Fibroblast of peridontal ligament (primary cell): ENCODE data around the gene HERC3.

ENCODE experiments used
- DNase-seq: peaks from one replicate; pipeline ENCODE4 v3.0.0-alpha.2; 2010; ENCODE audit errors: extremely low read depth

HERC3 gene

DNA sequence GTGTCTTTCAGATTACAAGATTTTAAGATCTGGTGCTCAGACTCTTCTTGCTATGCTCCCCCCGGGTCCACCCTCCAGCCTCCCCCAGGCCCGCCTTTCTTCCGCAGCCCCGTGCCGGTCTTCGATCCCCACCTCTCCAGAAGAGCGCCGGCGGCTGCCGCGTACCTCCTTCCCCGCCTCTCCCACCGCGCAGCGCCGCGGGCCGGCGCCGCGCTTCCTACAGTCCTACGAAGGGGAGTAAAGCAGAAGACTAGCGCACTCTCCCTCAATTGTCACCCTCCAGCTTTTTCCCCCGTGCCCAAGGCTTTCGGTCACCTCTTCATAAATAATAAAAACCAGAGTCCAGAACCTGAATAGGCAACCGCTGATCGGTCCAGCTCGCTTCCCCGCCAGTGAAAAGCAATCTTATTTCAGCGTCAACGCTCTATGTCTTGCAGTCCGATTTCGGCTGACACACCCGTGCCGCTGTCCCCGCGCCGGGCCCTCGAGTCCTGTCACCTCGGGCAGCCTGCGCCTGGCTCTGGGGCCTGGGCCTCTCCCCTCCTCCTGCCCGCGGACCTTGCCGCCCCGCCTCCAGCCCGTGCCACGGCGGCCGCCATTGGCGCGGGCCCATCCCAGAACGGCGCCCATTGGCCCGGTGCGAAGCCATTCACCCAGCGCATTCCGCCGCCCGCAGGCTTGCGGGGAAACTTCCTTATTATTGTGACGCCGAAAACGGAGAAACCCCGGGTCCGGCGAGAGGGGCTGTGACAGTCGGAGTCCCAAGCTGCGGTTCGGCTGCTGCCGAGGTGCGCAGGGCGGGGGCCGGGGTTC is at the start of gene HERC3:
HERC3 (plus strand) TSS at position 694 of the 813 bp plus-strand sequence. CDS start 13,344 bp downstream, outside the sequence.
- DNase-seq, result peak; percentile 75

DNA sequence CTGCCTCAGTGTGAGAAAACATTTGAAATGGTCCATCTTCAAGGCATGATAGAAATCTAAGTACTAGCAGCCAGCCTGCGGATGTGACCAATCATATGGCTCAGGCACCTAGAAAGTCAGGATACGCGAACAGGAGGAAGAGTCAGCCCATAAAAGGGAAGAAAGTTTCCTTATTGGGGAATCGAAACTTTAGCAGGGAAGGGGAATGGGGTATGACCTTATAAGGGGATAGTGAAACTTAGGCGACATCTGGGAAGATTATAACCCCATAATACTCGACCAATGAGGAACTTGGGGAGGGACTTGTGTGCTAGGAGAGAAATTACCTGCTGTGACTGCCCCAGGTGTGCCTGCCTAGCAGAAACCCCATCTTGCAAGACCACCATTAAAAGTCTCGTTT is 42.5 kb upstream of the HERC3 start:
- DNase-seq, result no peak

DNA sequence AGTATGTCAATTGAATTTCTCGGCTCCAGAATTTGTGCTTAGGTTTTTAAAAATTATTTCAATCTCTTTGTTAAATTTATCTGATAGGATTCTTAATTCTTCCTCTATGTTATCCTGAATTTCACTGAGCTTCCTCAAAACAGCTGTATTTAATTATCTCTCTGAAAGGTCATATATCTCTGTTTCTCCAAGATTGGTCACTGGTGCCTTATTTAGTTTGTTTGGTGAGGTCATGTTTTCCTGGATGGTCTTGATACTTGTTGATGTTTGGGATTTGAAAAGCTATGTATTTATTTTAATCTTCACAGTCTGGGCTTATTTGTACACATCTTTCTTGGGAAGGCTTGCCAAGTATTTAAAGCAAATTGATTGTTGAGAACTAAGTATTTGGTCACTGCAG is 24.7 kb upstream of the HERC3 start:
- DNase-seq, result peak; percentile 61

DNA sequence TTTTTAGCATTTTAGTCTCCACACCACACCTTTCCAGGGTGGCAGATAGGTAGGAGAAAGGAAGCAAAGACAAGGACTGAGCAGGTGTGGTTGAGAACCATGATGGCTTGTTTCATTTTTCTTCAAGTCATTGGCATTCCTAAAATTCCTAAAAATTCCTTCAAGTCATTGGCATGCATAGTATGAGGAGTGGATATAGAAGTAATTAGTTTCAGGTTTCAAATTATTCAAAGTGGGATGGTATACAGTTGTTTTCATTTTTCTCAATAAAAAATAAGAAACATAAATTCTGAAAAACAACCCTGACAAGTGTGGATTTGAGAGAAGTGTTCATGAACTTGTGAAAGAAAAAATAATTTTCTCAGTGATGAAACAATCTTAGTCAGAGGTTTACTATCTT is 22.3 kb upstream of the HERC3 start:
- DNase-seq, result no peak

DNA sequence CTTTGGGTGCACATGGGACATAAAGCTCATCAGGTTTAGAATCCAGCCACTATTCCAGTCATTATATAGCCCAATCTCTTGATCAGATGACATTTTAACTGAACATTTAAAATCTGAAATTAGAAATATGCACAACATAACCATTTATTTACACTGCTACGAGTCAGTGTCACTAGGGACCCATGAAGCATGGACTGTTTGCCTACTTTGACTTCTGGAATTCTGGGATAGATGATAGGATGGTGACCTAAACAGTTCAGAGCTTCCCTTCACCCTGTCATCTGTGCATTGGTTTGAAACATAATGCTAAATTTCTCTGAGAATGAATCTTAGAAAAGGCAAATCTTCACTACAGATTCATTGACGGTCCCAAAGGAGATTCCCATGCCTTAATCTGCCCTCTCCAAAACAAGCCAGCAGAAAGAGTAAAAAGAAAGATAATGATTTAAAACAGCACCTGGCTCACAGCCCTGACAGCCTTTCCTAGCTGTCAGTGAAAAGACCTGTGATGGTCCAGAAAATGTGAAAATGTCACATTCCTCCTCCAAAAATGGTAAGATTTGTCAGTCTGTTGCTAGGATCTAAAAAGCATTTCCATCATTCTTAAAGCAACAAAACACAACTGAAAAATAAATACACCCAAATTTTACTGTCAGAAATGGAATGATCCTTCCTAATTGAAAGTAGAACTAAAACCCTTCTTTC is 18.9 kb upstream of the HERC3 start:
- DNase-seq, result peak; percentile 57

DNA sequence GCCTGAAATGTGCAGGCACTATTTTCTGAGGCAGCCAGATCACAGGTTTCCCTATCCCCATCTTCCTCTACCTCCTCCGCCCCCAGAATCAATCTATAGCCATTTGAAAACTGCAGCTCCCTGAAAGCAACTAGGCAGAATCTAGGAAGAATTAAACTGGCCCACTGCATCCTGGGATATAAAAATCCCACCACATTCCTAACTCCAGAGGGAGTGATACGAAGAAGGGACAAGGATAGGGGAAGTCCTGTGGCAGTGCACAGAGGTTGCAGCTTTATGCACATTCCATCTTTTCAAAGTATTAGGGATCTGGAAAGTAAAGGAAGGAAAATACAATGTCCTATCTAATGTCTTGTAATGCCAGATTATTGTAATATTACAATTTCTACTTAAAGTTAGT is 18.3 kb upstream of the HERC3 start:
- DNase-seq, result peak; percentile 33

DNA sequence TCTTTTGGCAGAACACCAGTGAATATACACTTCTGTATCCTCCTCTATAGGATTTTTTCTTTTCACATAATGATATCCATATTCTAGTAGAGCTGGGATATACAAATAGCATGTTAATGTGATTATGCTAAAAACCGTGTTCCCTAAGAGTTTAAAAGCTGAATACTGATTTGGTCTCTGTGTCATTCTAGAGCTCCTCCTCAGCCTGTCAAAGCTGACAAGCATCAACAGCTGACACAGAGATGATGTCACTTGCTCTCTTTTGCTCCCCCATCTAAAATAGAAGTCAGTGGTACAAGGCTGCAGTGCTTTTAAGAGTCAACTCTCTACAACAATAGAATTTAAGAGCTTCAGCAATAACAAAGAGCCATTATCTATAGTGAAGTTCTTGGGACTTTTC is 17.1 kb upstream of the HERC3 start:
- DNase-seq, result no peak

DNA sequence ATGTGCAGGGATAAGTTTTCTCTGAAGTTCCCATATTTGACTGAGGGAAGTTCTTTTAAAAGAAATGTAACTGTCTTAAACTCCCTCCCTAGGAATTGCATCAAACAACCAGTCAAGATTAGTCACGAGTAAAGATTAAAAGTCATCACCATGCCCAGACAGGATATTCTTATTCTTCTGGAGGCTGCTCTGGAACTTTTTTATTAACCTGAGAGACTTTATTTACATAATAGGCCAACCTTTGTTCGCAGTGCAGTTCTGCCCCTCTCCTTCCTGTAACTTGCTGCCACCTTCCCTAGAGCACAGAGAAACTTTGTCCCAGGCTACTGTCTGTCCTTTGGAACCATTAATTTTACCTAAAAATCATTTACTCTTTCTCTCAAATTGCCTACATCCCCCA is 9.8 kb upstream of the HERC3 start:
- no peak for DNase-seq

DNA sequence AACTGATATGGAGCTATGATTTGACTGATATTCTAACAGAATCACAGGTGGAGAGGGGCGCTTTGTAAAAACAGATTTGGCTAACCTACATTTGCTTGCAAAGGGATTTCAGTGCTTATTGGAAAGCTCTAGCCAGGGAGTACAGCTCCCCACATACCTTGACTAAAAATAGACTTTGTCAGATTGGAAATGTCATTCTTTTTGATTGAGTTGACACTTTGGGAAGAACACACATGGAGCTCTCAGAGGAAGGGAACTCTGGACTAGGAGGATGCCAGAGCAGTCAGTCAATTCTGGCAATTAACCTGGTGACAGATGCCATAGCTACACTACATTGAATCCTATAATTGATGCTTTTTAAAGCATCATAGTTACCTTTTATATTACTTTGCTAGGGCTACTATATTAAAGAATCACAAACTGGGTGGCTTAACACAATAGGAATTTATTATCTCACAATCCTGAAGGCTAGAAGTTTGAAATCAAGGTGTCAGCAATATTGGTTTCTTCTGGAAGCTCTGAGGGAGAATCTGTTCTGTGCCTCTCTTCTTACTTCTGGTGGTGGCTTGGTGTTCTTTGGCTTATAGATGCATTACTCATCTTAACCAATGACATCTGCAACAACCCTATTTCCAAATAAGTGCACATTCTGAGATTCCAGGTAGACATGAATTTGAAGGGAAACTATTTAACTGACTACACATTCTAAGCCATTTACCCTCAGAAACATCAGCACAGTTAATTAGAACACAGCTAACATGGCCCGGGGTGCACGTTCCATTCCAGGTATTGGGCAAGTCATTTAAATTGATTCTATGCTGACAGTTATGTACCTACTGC is 8.4 kb upstream of the HERC3 start:
- DNase-seq, result no peak

DNA sequence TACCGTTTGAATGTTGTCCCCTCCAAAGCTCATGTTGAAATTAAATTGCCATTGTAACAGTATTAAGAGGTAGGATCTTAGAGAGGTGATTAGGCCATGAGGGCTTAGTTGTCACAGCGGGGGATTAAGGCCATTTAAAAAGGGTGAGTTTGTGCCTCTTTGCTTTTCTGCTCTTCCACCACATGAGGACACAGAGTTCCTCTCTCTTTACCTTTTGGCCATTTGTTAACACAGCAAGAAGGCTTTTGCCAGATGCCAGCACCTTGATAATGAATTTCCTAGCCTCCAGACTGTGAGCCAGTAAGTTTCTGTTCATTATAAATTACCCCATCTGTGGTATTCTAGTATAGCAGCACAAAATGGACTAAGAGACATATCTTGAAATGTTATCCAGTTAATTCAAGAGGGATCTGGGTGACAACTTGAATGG is 7.8 kb upstream of the HERC3 start:
- DNase-seq, result no peak

DNA sequence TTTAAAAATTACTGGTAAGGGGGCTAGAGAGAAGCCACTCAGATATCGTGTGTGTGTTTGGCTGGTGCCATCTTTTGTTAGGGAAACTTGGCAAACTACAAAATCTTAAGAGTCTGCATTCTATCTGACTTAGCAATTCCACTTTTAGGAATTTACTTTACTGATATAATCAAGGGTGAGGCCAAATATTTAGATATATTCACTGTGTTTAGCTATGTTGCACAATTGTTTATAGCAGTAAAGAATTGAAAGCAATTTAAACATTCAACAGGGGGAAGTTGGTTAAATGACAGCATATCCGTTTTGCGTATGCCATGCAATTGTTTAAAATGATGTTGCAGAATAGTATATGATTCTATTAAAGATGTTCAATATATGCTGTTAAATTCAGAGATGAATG is 6.4 kb upstream of the HERC3 start:
- DNase-seq, result no peak

DNA sequence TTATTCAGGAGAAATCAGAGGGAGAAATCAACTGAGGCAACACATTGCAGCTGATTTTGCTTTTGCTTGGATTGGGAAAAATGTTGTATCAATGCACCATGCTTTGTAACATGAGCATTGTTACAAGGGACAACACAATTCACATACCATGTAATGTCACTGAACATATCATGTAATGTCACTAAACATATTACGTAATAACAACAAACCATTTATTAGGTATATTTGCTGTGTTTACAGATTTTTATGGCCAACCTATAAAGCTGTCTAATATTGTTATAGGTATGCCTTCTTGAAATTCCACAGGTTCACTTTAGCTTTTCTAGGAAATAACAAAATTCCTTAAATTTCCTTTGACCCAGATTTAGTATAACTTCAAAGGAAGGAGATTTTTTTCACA is 5.0 kb upstream of the HERC3 start:
- DNase-seq, result no peak

DNA sequence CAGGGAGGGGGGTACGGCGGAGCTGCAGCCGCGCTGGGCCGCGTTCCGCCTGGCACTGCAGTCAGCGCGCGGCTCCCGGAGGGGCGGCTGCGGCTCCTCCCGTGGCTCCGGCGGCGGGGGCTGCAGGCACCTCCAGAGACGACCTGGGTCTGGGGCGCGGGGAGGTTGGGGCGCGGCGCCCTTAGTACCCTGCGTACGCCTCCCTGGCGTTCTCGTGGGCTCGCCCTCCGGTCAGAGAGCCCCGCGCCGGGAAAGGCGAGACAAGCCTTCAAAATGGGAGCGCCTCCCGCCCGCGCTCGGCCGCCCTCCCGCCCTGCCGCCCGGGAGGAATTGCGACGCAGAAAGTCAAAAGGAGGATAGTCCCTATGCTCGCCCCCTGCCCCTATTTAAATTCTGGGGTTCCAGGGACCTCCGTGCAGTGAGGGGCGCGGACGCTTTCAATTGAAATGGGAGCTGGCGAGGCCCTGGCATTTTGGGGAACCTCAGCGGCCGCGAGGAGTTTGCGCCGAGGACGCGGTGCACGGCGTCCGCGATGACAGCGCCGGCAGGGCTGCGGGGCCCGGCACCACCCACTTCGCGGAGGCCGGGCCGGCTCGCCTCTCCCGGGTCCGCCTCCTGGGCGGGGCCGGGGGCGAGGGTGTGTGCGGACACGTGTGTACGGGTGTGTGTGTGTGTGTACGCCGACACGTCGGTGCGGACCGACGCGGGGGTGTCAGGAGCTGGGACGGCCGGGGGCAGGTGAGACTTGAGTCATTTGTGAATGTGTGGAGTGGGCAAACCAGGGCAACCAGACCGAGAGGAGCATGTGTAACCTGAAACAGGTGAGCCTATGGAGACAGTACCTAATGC is 544 bp downstream of the HERC3 start:
- peak; percentile 46 for DNase-seq

DNA sequence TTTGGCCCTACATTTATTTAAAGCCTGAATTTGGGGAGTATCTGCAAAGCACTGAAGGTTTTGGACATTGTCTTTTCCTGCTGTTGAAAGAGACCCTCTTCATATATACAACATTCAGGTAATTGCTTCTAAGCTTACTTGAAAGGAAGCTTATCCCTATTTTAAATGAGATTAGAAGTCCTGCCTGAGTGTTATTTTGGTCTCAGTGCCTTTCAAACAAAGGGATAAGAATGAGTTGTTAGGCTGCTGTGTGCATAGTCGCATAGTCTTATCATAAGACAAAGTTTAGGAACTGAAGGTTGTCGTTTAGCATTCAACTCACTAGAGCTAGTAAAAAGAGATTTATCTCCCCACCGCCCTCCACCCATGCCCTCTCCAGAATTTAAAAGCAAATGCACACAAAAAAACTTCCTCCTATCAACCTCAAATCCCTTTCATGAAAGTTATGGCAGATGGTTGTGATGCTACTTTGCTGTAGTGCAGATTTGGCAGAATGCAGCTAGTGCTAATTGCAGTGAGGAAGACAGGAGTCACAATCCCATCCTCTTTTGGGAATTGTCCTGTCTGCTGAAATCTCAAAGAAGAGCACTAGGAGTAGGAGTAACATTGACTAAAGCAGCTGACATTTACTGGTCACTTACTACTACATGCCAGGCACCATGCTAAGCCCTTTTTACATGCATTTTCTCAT is 5.8 kb downstream of the HERC3 start:
- DNase-seq, result no peak

DNA sequence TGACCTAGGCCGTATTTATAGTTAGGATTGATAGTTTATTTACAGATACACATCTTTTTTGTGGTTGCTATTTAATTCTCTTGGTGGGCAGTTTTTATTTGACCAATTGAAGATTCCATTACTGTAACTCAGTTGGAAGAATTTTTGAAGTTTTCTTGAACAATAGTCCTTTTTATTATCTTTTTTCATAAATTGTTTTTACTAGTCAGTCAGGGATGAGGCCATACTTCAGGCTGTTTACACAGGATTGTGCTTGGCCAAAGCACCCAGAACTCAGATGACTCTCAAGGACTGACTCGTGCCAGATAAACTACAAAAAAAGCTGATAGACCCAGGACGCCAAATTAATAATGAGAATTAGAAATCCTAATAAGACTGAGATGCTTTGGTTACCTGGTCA is 7.0 kb downstream of the HERC3 start:
- DNase-seq, result peak; percentile 47

DNA sequence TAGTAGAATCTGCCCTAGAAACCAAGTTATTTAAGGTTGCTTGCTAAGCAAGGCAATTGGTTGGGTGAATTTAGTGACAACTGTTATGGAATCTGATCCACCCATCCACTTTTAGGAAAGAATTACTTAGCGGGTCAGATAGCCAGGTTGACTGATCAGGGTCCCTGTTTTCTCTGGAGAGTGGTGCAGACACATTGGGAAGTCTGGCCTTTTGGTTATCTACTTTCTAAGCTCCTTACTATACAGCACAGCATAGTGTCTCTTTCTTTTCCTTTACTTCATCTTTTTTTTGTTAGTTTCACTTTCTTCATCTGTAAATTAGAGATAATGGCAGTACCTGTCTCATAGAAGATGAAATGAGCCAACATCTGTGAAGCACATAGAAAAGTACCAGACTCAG is 7.4 kb downstream of the HERC3 start:
- no peak for DNase-seq

DNA sequence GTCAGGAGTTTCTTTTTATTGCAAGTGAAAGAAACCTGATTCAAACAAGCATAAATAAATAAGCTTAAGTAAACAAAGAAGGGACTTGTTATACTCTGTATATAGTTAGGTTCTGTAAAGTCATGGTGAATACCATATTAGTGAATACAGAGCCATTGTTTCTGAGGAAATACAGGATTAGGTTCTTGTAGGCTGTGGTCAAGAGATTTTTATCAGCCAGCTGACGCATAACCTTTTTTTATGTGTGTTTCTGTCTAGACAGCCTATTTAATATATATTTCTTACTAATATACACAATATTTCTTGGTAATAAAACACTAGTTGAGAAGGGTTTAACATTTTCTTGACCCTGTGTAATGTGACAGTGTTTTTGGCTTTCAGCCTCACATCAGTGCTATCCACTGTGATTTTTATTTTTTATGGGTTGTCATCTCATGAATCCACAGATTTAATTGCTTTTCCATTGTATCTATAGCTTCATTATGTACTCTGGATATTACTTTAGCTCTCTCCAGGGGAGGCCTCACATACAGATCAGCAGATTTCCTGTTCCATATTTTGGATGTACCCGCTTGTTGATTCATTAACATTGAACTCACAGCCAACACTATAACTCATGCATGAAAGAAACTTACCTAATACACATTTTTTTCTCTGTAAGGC is 8.0 kb downstream of the HERC3 start:
- no peak for DNase-seq

DNA sequence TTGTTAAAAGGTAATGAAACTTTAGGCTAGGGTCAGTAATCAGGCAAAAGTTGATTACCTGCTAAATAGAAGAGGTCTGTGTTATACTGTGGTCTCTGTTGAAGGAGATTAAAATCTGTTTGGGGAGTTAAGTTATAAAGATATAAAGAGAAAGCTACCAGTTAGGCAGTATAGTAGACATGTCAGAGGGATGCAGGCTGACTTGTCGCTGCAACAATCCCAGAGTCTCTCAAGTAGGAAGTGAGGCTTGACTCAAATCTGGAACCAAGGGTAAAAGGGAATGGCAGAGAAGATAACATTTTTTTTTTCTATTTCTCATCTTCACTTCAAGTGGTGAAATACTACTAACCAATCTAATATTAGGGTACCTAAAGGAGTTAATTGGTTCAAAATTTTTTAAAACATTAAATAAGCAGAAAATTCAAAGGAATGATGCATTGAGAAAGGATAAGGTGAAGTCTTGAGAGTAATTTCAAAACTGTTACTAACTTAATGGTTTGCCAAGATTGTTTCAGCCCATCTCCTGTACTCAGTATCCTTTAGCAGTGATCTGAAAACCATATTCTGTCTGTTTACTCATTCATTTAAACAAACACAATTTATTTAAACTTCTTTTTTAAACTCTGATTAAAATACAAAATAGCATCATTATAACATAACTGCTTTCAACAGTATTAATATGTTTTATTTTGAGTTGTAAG is 12.8 kb downstream of the HERC3 start:
- no peak for DNase-seq

DNA sequence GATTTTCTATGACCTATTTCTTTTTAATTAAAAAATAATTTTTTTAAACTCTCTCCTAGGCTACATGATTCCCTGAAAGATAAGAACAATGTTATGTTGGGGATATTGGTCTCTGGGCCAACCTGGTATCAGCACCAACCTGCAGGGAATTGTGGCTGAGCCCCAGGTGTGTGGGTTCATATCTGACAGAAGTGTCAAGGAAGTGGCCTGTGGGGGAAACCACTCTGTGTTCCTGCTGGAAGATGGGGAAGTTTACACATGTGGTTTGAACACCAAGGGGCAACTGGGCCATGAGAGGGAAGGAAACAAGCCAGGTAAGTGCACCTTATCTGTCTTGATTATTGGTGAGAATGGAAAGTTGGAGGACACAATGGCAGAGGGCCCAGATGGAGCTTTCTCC is 13.5 kb downstream of the HERC3 start:
- no peak for DNase-seq

DNA sequence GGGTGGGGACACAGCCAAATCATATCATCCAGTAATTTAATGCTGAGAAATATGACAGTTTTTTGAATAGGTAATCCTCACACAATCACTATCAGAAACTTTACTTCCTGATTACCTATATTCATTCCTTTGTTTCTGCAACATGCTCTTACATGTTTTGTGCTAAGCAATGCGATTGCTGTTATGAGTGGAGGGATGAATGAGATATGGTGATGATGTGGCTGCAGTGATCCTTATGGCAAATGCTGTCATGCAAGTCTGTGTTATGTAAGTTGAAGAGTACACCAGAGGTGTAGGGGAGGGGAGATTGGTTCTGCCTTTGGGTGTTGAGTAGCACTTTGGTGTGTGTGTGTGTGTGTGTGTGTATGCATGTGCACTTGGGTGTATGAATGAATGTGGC is 14.6 kb downstream of the HERC3 start:
- no peak for DNase-seq
